Measurements from ENCODE around the gene JUND.

JUND gene

GRCh38 chr19:18234194-18234593 lies 47.2 kb downstream of the JUND start:
- DNase-seq (ENCODE audit: low read depth): no peak

GRCh38 chr19:18233224-18233825 lies 48.1 kb downstream of the JUND start:
- no peak for DNase-seq (ENCODE audit: low read depth)

DNA sequence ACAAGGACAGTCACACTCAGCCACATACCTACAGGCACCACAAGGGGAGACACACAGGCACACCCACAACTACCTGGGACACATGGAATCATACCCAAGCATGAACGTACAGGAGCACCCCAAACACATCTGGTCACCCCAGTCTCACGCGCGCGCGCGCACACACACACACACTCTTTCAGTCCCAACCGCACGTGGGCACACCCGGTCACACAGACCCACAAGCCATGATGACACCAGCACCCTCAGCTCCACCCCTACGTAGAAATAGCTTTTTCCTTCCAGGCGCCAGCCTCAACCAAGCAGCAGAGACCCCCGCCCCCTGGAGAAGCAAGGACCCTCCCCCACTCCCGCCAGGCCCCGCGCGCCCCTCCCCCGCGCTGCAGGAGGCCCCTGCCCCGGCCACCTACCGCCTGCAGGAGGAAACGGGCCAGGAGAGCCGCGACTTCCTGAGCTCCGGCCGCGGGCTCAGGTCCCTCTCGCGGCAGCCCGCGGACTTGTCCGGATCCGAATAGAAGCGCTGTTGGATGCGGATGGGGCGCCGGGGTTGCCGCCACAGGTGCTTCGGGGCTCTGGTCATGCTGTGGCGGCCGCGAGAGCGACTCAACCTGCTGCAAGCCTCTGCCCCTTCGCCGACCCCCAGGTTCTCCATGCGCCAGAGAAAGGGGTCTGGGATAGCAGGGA lies 48.7 kb downstream of the JUND start:
- DNase-seq (ENCODE audit: low read depth): no peak

GRCh38 chr19:18231775-18232174 lies 49.6 kb downstream of the JUND start:
- no peak for DNase-seq (ENCODE audit: low read depth)

GRCh38 chr19:18230941-18231734 lies 50.3 kb downstream of the JUND start:
- DNase-seq (ENCODE audit: low read depth): no peak

DNA sequence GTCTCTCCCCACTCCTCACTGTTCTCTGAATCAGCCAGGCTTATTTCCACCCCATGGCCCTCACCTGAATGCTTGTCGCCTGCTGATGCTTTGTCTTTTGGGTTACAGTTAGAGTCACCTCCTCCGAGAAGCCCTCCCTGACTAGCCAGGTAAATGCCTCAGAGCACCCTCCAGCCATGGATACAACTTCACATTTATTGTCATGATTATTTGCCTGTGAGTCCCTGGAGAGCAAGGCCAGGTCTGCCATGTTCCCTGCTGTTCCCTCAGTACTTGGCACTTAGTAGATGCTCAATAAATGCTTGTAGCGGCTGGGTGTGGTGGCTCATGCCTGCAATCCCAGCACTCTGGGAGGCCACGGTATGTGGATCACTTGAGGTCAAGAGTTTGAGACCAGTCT lies 51.5 kb downstream of the JUND start:
- no peak for DNase-seq (ENCODE audit: low read depth)
